Activated naive CD4-positive, alpha-beta T cell treated with anti-CD3 and anti-CD28 coated beads, Interleukin-2, amount 50 U/mL, for 72 hours (primary cell): ENCODE measurements around the gene EPHA6. TPM values are rescaled to one million over a fixed set of nuclear protein-coding genes. Genes with fewer than 3 reads are reported as not detected.
A peak's percentile ranks its signal among the peaks of the same experiment; 100 is the strongest.

Experiments
- ATAC-seq, 2 donors: fragments of 150-1000 bp; cut with Tn5 transposase; 2 replicates each; pipeline ENCODE4 v1.10.0; 2021; ENCODE audit warnings: mild to moderate bottlenecking in 2 of 2, moderate library complexity in 2 of 2
- DNase-seq, 2 donors: peaks; one replicate each; pipeline ENCODE4 v3.0.0; 2021 to 2022; ENCODE audit warnings: low spot score in 2 of 2
- H3K27ac Mint-ChIP-seq, 2 donors: one replicate each; pipeline ENCODE4 v1.8.0; 2022; ENCODE audit warnings: mild to moderate bottlenecking in 2 of 2, mixed read lengths in 2 of 2
- H3K36me3 Mint-ChIP-seq, 2 donors: one replicate each; pipeline ENCODE4 v1.8.0; 2022; ENCODE audit warnings: mixed read lengths in 2 of 2
- H3K9me3 Mint-ChIP-seq, 2 donors: one replicate each; pipeline ENCODE4 v1.8.0; 2022; ENCODE audit warnings: mixed read lengths in 2 of 2
- total RNA-seq, 2 donors: library from RNA; stranded (reverse); gene quantifications; one replicate each; pipeline ENCODE4 v1.2.3, GENCODE V29; 2022

EPHA6 gene
- total RNA-seq, 2 donors from 2014 or later = not detected

DNA sequence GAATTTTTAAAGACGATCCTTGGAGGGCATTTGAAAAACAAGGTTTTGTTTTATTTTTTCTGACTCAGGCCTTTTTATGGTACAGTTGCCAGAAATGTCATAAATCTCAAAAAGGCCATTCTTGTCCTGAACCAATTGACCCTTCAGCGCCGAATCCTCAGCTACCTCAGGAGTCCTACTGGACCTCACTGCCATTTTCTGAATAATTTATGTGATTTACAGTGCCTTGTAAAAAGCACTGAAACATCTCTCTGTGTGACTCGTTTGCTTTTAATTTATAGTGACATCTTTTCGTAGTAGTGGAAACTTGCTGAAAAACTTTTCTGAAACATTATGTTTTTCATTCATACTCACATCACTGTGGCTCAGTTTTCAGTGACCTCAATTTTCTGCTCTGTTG, 878.0 kb downstream of the EPHA6 start:
- no peak overlapping the region for H3K27ac Mint-ChIP-seq
- ATAC-seq = no peak
- H3K9me3 Mint-ChIP-seq = no peaks in the 10 kb centered on the region
- DNase-seq = no peak
- H3K36me3 Mint-ChIP-seq = no peaks in the 10 kb centered on the region

DNA sequence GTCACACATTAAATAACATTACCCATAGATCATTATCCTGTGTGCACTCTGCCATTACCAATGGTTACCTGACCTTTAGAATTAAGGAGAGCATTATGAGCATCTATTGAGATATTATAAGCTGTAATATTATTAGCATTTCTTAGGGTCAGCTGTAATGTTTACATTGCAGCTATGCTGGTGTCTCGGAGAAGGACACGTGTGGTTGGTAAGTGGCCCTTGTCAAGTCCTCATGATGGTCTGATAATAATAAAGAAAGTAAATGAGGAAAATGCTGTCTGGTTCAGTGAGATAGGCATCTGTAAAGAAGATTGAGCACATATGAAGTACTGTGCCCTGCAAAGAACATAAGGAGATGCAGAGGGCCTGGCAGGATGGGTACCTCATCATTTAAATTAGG, 878.4 kb downstream of the EPHA6 start:
- Mint-ChIP-seq H3K27ac (no peak overlapping the region), H3K36me3 (no peaks in the 10 kb centered on the region), H3K9me3 (no peaks in the 10 kb centered on the region)
- DNase-seq = no peak
- no peak for ATAC-seq

DNA sequence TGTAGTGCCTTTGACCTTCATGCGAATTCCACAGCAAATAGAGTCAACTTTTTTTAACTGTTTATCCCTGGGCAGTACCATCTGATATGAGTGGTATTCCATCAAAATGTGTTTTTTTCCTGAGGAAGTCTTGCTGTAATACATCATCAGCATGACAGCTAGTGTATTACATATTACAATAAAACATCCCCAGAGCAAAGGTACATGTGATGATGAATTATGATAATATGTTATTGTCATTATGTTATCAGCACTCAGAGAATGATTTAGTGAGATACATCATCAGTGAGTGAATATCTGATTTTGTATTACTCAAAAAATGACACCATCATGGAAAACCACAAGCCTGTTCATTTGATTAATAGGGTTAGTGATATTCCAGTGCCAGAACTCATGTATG, 880.5 kb downstream of the EPHA6 start:
- no peak for ATAC-seq
- Mint-ChIP-seq H3K36me3 (no peaks in the 10 kb centered on the region), H3K27ac (no peak overlapping the region), H3K9me3 (no peaks in the 10 kb centered on the region)
- DNase-seq = no peak

DNA sequence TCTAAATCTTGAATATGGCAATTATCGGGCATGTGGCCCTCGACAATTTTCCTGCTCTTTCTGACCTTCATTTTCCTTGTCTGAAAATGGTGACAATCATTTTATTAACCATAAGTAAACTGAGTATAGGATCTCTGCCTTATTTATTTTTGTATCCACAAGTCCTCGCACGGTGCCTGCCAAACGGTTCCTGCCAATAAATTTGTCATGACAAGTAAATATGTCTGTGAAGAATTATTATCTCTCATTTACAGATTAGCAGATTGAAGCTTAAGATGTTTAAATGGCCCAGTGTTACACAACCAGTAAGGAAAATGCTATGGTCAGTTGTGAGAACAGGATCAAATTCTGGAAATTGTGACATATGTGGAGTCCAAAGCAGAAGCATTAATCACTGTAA, 884.3 kb downstream of the EPHA6 start:
- H3K9me3 Mint-ChIP-seq = no peaks in the 10 kb centered on the region
- H3K27ac Mint-ChIP-seq = no peak overlapping the region
- DNase-seq (no peak), ATAC-seq (no peak)
- no peaks in the 10 kb centered on the region for H3K36me3 Mint-ChIP-seq

DNA sequence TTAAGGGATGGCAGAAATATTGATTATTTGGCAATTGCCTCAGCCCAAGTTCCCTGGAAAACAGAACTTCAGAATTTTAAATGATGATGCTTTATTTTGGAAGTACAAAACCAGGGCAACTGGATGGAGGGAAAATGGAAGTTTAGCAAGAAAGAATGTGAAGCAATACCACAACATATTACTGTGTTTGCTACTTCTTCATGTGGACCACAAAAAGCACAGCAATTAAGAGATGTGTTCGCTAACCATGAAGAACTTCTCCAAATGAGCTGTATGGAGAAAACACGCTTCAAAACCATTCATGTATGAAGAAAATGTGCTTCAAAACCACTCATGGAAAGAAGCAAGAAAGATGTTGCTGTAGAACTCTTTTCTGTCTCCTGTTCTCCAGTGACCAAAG, 885.5 kb downstream of the EPHA6 start:
- no peak for ATAC-seq
- H3K27ac Mint-ChIP-seq = no peak overlapping the region
- H3K36me3 Mint-ChIP-seq = no peaks in the 10 kb centered on the region
- H3K9me3 Mint-ChIP-seq = no peaks in the 10 kb centered on the region
- DNase-seq = no peak

DNA sequence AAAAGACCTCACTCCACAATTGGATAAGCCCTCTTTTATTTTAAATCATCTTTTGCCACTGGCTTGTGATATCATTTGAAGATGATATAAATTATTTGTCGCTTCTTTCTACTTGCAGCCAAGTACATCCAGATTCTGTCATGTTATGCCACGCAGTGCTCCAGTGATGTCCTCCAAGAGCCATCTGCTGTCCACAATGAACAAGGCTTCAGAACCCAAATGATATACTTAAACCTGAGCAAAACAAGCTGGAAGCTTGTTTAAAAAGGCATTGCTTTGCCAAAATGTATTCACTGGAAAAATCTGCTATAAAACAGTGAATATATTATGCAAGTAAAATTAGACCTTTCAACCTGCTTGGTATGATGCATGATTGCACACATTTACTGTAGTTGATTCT, 891.4 kb downstream of the EPHA6 start:
- peaks cover 0 to 3% of the 10 kb centered on the region in 2 donors for H3K9me3 Mint-ChIP-seq
- H3K36me3 Mint-ChIP-seq = no peaks in the 10 kb centered on the region
- H3K27ac Mint-ChIP-seq = no peak overlapping the region
- DNase-seq (no peak), ATAC-seq (no peak)

DNA sequence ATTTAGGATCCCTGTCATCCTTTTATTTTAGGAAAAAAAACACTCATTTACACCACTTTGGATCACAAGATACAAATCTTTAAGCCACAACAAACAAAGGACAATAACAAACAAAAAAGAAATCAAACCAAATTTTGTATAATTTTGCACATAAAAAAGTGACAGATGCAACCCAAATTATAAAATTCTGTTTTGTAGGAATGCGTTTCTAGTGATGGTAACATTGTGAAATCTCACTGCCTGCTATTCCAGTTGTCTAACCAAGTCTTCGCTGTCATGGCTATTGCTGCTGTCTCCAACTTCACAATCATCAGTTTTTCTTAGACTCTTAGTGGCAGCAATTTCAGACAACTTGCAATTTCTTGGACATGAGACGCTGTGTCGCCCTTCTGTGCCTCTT, 891.8 kb downstream of the EPHA6 start:
- no peak for ATAC-seq
- Mint-ChIP-seq H3K36me3 (no peaks in the 10 kb centered on the region), H3K9me3 (peaks cover 0 to 3% of the 10 kb centered on the region in 2 donors), H3K27ac (no peak overlapping the region)
- no peak for DNase-seq

DNA sequence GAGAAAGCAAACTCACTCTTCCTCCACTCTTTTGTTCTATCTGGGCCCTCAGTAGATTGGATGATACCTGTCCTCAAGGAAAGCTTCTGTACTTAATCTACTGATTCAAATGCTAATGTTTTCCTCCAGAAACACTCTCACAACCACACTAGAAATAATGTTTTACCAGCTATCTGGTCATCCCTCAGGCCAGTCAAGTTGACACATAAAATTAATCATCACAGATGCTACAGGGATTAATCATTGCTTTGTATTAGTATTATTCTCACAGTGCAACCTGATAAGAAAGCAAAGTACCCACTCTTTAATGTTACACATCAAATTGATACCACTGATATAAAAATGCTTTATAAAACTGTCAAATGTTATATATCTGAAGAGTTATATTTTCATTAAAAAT, 897.3 kb downstream of the EPHA6 start:
- Mint-ChIP-seq H3K36me3 (no peaks in the 10 kb centered on the region), H3K27ac (no peak overlapping the region), H3K9me3 (peaks cover 0 to 3% of the 10 kb centered on the region in 2 donors)
- ATAC-seq (no peak), DNase-seq (no peak)

DNA sequence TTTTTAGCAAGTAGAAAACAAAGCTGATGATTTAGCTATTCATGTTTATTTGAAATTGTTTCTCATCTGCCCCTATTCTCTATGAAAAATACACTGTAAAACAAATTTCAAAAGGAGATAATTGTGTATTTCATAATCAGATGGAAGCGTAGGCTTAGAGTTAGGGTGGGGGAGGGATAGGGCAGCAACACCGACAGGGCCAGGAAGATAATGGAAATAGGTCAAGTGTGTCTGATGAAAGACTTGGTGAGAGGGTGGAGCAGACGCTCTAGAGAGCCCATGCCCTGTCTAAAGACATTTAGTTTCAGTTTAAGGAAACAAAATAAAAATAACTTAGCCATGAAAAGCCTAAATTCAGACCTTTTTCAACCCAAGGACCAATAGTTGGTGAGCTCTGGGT, 898.5 kb downstream of the EPHA6 start:
- ATAC-seq (no peak), DNase-seq (no peak)
- Mint-ChIP-seq H3K36me3 (no peaks in the 10 kb centered on the region), H3K27ac (no peak overlapping the region), H3K9me3 (no peaks in the 10 kb centered on the region)

DNA sequence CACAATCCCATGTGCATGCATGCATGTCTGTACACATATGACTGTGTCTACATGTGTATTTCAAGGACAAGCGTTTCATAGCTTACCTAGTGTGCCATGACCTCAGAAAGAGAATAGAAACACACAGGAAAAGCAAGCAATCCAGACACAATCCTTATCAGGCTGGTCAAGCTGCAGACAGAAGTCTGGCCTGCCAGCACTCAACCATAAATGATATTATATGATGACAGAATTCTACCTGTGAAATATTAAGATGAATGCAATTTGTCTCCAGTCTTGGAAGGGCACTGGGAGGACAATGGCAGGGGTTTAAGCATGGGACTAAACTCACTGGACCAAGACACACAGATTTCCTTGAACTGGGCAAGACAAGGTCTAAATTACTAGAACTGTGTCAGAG, 899.2 kb downstream of the EPHA6 start:
- ATAC-seq (no peak), DNase-seq (no peak)
- no peaks in the 10 kb centered on the region for H3K36me3 Mint-ChIP-seq
- H3K9me3 Mint-ChIP-seq = no peaks in the 10 kb centered on the region
- H3K27ac Mint-ChIP-seq = no peak overlapping the region

DNA sequence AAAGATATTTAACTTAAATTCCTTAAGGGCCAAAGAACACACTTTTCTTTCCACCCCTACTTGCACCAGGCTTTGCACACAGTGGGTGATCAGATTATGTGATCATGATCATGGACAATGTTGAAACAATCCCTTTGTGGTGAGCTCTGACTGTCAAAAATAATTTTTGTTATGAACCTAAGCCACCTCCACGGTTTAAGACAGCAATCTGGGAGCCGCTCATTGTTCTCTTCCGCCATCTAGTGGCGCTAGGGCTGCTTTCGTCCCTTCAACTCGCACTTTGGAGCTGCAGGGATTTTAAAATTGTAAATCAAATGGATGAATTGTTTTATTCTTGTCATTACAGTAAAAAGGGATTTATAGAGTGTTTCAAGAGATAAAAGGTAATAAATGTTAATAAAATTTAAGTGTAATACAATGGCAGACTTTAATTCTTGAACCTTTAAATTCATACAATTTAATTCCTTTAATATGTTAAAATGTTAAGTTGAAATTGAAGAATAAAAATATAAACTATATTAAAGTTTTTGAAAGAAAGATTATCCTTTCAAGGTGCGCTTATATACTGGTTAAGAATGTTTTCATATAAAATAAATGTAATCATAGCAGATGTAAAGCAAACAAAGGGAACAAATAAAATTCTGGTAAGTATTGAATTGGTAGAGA, 904.9 kb downstream of the EPHA6 start:
- no peak overlapping the region for H3K27ac Mint-ChIP-seq
- ATAC-seq = peak; percentile 61 to 76
- peak in 1 of 2 donors; percentile 67 for DNase-seq
- no peaks in the 10 kb centered on the region for H3K9me3 Mint-ChIP-seq
- no peaks in the 10 kb centered on the region for H3K36me3 Mint-ChIP-seq

DNA sequence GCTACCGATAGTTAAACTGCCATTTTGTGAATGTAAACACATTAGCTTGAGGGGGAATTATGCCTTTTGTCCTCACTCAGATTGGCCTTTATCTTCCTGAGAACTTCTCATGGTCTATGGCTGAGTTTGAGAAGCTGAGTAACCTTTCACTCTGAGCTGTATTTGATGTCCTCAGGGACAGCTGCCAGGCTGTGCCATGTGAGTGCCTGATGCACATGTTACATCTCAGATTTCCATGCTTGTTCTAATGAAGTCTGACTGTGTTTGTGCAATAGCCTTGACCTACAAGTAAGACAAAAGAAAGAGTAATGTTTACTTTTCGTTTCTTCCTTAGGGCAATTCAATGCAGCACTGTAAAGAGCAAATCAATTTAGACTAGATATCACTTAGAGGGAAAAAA, 906.0 kb downstream of the EPHA6 start:
- DNase-seq (no peak), ATAC-seq (no peak)
- H3K9me3 Mint-ChIP-seq = no peaks in the 10 kb centered on the region
- no peak overlapping the region for H3K27ac Mint-ChIP-seq
- H3K36me3 Mint-ChIP-seq = no peaks in the 10 kb centered on the region

DNA sequence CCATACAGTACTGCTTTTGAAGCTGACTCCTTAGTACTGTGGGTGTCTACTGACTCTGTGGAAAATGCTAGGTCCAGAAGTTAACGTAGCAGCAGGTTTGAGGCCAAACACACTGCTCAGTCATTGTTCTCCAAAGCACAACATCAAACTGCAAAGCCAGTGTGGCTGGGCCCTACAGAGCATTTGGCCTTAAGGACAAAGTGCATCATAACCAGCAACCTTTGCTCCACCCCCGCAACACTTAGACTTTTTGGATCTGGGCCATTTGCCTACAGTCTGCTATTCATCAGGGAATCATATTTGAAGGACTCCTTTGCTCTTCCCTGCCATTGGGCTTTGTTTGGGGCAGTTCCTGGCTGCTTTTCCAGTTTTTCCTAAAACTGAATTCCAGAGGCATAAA, 907.1 kb downstream of the EPHA6 start:
- H3K27ac Mint-ChIP-seq = no peak overlapping the region
- H3K9me3 Mint-ChIP-seq = no peaks in the 10 kb centered on the region
- DNase-seq (no peak), ATAC-seq (no peak)
- no peaks in the 10 kb centered on the region for H3K36me3 Mint-ChIP-seq

DNA sequence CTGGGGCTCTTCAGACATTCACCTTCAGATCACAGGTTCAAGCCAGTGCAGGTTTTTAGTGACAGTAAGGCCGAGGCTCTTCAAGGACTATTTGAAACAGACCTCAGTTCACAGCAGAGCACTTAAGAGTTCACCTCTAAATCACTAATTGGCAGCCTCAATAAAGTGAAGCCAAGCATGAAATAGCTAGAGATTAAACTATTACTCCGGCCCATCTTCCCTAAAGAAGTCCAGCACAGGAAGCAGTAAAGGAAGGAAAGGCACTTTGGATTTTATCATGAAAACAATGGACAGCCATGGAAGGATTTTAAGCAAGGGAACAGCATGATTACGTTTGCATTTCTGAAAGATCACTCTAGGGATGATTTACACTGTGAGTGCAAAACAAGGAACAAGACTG, 922.5 kb downstream of the EPHA6 start:
- DNase-seq = no peak
- no peaks in the 10 kb centered on the region for H3K9me3 Mint-ChIP-seq
- no peak for ATAC-seq
- no peaks in the 10 kb centered on the region for H3K36me3 Mint-ChIP-seq
- H3K27ac Mint-ChIP-seq = no peak overlapping the region

DNA sequence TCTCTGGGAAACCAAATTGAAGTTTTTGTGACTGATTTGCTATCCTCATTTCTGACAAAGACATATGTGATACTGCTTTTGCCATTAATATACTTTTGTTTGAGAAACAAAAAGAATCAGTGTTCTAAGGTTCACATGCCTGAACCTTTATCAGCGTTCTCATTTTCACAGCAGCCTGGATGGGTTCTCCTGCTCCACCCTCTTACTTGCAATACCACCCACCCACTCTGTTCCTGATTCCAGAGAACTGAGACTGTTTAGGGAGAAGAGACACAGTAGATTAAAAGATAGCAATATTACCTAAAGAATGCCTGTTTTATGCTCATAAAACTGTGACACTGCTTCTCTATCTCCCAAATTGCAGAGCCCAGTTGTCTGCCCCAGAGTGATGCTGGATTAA, 924.4 kb downstream of the EPHA6 start:
- DNase-seq (no peak), ATAC-seq (no peak)
- no peak overlapping the region for H3K27ac Mint-ChIP-seq
- no peaks in the 10 kb centered on the region for H3K36me3 Mint-ChIP-seq
- no peaks in the 10 kb centered on the region for H3K9me3 Mint-ChIP-seq

DNA sequence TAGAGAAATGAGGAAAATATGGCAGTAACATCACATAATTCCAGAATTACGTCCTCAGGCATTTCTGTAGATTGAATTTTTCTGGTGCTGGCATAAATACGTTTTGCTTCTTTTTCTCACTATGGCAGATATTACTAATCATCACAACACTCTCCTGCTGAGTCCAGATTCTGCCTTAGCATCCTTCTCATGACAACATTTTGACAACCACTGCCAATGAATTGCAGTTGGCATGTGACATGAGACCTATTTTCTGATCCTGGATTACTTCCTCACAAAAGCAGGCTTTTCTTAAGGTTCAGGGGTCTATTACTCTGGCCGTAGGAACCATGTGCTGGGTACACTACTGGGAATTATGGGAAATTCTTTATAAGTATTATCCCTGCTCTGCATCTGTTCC, 927.6 kb downstream of the EPHA6 start:
- DNase-seq (no peak), ATAC-seq (no peak)
- Mint-ChIP-seq H3K9me3 (no peaks in the 10 kb centered on the region), H3K27ac (no peak overlapping the region), H3K36me3 (no peaks in the 10 kb centered on the region)

DNA sequence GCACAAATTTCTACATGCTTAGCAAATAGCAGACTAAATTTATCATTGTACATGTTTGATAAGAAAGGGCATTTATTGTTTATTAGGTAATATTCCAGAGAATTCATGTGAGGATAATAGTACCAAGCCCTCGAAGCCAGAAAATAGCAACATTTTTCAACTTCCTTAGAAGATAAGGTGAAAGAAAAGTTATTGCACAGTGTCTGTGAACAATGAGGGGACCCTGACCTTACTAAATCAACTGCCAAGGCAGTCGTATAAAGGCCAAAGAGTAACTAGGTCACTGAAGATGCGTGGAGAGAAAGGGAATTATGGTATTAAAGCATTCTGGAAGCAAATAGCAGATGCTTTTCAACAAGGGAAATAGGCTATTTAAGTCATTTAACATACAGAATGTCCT, 929.9 kb downstream of the EPHA6 start:
- ATAC-seq (no peak), DNase-seq (no peak)
- Mint-ChIP-seq H3K27ac (no peak overlapping the region), H3K9me3 (no peaks in the 10 kb centered on the region), H3K36me3 (no peaks in the 10 kb centered on the region)

DNA sequence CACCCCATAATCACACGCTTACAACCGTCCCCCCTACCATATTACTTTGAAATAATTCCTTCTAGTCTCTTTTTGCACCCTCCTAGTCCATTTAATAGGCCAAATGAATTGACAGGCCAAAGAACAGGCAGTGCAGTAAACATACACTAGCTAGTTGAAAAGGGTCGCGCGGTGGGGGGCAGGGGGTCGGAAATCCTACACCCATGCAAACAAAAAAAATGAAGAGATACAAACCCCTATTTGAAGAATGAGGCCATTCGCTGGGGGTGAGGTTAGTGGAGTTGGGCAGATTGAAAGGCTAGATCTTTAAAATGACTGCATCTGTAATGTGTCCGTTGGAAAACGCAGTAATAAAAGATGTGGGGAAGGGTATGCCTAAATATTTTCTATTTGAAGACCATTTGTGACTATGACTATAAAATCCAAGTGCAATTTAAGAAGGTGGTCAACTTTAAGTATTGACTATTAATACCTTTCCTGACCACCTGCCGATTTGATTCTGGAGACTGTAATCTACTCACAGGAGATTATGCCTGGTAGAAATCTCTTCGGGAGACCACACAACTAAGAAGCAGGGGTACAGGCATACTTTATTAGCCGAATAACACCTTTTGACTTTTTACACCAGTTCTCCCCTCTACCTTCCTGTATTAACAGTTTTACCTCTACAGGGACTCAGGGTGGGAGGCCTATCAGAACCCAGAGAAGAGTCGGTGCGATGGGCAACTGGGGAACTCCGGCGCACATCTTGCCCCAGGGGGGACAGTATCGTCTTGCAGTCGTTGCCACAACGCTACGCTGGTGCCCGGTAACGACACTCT, 949.4 kb downstream of the EPHA6 start:
- ATAC-seq (no peak), DNase-seq (no peak)
- Mint-ChIP-seq H3K27ac (peak overlapping the region; percentile 82 to 99), H3K36me3 (peaks cover 0 to 10% of the 10 kb centered on the region in 2 donors), H3K9me3 (no peaks in the 10 kb centered on the region)
